RWPE2 (cell line): ENCODE results near the gene ASPDH.
A peak's percentile ranks its signal among the peaks of the same experiment; 100 is the strongest.

Experiments
- ATAC-seq: fragments of 200-7000 bp; cut with Tn5 transposase; 3 replicates; pipeline ENCODE4 v1.9.1; 2021; ENCODE audit warnings: low read depth
- DNase-seq: peaks from one replicate; pipeline ENCODE4 v3.0.0-alpha.2; 2020; ENCODE audit warnings: low spot score
- H3K27ac ChIP-seq: fragments of 450-650 bp; 2 replicates; pipeline ENCODE4 v1.5.1; 2017; ENCODE audit warnings: mild to moderate bottlenecking; ENCODE audit not compliant: poor library complexity, severe bottlenecking
- H3K27me3 ChIP-seq: fragments of 250-450 bp; sonication (Bioruptor Pico); 2 replicates; pipeline ENCODE4 v1.5.1; 2021; ENCODE audit warnings: mild to moderate bottlenecking, moderate library complexity; ENCODE audit not compliant: insufficient read depth, poor library complexity, severe bottlenecking
- H3K36me3 ChIP-seq: fragments of 250-450 bp; sonication (Bioruptor Pico); 2 replicates; pipeline ENCODE4 v1.5.1; 2020; ENCODE audit warnings: low read depth, mild to moderate bottlenecking, moderate library complexity
- H3K4me1 ChIP-seq: fragments of 250-450 bp; sonication (Bioruptor Pico); 2 replicates; pipeline ENCODE4 v1.5.1; 2021; ENCODE audit warnings: mild to moderate bottlenecking, moderate library complexity; ENCODE audit not compliant: insufficient read depth, poor library complexity, severe bottlenecking
- H3K4me3 ChIP-seq: fragments of 250-450 bp; sonication (Bioruptor Pico); 2 replicates; pipeline ENCODE4 v1.5.1; 2021; ENCODE audit warnings: mild to moderate bottlenecking, moderate library complexity; ENCODE audit not compliant: severe bottlenecking
- H3K9me3 ChIP-seq: fragments of 250-450 bp; sonication (Bioruptor Pico); 2 replicates; pipeline ENCODE4 v1.5.1; 2021; ENCODE audit warnings: mild to moderate bottlenecking, moderate library complexity; ENCODE audit not compliant: severe bottlenecking
- CTCF ChIP-seq: fragments of 450-650 bp; IDR thresholded peaks from one replicate; pipeline ENCODE4 v1.5.1; 2017; ENCODE audit warnings: mild to moderate bottlenecking, moderate library complexity; ENCODE audit not compliant: poor library complexity, severe bottlenecking

ASPDH gene

GRCh38 chr19:50512112-50512998, 1.4 kb downstream of the ASPDH start:
- H3K9me3 ChIP-seq = no peaks in the 10 kb centered on the region
- no peaks in the 10 kb centered on the region for H3K4me1 ChIP-seq
- no peaks in the 10 kb centered on the region for H3K27me3 ChIP-seq
- no peak for TF ChIP-seq CTCF
- ATAC-seq (no peak), DNase-seq (no peak)
- no peak overlapping the region for H3K4me3 ChIP-seq
- no peaks in the 10 kb centered on the region for H3K36me3 ChIP-seq
- no peak overlapping the region for H3K27ac ChIP-seq

- ATAC-seq = peak; percentile 94
- peak; percentile 99 for DNase-seq
- peak within 1 kb of the TSS; percentile 6 for H3K27ac ChIP-seq
- H3K4me3 ChIP-seq = peak within 1 kb of the TSS; percentile 61
- H3K9me3 ChIP-seq = no peaks in the 10 kb centered on the region
- no peak for TF ChIP-seq CTCF
- no peaks in the 10 kb centered on the region for H3K36me3 ChIP-seq
- no peaks in the 10 kb centered on the region for H3K27me3 ChIP-seq
- H3K4me1 ChIP-seq = no peaks in the 10 kb centered on the region
These were observed 2.5 kb downstream of the ASPDH start, which contains the start of gene JOSD2 for GRCh38 chr19:50511069-50511822. TSS of gene JOSD2 (minus strand) at chr19:50511191. CDS start at chr19:50510431, 760 bp downstream.

GRCh38 chr19:50510700-50511068, 3.0 kb downstream of the ASPDH start:
- DNase-seq (no peak), ATAC-seq (no peak)
- H3K4me3 ChIP-seq = peak overlapping the region; percentile 61
- no peak for TF ChIP-seq CTCF
- H3K9me3 ChIP-seq = no peaks in the 10 kb centered on the region
- no peaks in the 10 kb centered on the region for H3K4me1 ChIP-seq
- no peaks in the 10 kb centered on the region for H3K36me3 ChIP-seq
- peak overlapping the region; percentile 6 for H3K27ac ChIP-seq
- H3K27me3 ChIP-seq = no peaks in the 10 kb centered on the region

GRCh38 chr19:50510121-50510670, 3.5 kb downstream of the ASPDH start:
- H3K27me3 ChIP-seq = no peaks in the 10 kb centered on the region
- no peak for TF ChIP-seq CTCF
- ATAC-seq (no peak), DNase-seq (no peak)
- H3K4me3 ChIP-seq = peak overlapping the region; percentile 61
- no peaks in the 10 kb centered on the region for H3K36me3 ChIP-seq
- peak overlapping the region; percentile 6 for H3K27ac ChIP-seq
- H3K9me3 ChIP-seq = no peaks in the 10 kb centered on the region
- H3K4me1 ChIP-seq = no peaks in the 10 kb centered on the region
